ENCODE results near the gene NELL2. TPM values are rescaled to one million over a fixed set of nuclear protein-coding genes. Genes with fewer than 3 reads are reported as not detected.
"Not testable (repeated sequence)": the region's sequence is repeated elsewhere in the genome, so short reads cannot be mapped to it uniquely, and the experiment has no call there.

The NELL2 gene
- total RNA-seq, 1 donor from 2014 or later: 3.0 TPM

DNA sequence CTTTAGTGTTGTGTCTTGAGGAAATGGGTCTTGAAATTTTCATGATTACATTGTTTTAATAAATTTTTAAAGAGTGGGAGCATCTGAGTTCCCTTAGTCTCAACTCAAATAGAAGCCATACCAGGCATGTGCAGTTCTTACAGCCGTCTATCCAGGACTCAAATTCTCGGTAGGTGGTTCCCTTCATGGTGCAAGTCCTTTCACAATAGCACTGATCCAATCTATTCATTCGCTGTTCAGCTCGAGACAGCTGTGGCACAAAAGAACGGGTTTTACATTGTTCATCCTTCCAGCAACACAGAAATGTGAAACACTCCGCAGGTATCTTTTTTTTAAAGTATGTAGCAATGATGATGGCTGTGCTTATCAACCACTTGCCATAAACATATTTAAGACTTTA is 100.2 kb downstream of the NELL2 start:
- ATAC-seq: no peak

DNA sequence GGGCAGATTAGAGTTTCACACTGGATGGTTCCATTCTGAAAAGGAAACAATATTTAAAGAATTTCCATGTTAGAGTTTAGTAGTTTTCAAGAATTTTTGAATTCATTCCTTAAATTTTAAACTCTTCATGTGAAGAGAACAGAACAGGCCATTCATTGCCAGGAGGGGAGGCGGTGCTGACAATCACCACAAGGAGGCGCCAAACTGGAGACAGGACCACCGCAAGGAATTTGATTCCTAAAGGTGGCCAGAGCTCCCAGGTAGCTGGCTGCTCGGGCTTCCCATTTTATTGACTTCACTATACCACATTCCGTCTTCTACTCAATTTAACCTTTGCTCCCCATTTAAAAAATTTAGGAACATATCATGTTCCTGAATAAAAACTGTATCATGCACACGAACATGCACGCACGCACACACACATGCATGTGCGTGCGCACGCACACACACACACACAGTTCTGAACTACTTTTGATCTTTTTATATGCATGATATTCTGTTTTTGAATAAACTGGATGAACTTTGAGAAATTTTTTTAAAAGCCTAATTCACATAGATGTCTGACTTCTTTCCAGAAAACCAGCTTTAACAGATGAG is 101.2 kb downstream of the NELL2 start:
- no peak for ATAC-seq

DNA sequence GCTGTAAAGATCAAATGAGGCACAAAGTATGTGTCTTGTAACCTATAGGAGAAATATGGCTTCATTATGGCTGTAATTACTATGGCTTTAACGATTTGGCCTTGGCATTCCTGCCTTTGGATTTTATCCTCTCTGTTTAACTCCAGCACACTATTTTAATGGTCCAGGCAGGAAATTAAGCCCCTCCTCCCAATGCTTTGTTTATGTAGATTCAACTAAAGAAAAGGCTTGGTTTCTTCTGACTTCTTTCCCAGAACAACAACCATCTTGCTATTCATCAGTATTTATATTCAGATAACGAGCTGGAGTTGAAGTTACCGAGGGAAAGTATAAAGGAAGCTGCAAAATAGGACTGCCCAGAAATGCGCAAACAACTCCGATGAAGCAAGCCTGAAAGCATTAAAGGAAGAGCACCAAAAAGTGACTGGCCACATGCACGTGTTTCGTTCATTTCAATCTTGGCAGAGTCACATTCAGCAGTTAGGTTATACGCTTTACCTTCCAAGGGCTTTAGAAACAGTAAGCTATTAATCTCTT is 104.6 kb downstream of the NELL2 start:
- no peak for ATAC-seq

DNA sequence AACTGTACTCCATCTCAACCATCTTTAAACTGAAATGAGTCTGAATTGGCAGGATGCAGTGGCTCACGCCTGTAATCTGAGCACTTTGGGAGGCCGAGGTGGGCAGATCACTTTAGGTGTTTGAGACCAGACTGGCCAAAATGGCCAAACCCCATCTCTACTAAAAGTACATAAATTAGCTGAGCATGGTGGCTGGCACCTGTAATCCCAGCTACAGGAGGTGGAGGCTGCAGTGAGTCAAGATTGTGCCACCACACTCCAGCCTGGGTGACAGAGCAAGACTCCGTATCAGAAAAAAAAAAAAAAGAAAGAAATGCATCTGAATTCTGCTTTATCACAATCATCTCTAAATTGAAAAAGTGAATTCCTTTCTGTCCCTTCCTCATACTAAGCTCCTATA is 110.3 kb downstream of the NELL2 start:
- ATAC-seq: no peak

DNA sequence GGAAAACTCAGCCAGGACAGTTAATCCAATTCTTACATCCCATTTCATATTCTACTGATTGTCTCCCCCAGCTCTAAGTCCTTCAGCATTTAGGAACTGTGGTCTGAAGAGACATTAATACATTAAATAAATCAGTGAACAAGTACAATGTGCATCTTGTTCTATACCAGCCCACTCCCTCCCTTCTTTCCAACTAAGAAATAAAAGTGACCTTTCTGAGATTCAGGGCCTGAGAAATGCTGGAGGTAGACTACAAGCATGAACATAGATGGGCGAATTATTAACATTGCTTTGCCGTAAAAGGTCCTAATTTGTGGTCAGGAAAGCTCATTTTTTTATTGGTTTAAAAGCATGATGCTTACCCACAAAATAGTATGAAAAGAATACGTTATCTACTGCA is 113.1 kb downstream of the NELL2 start:
- ATAC-seq: no peak

DNA sequence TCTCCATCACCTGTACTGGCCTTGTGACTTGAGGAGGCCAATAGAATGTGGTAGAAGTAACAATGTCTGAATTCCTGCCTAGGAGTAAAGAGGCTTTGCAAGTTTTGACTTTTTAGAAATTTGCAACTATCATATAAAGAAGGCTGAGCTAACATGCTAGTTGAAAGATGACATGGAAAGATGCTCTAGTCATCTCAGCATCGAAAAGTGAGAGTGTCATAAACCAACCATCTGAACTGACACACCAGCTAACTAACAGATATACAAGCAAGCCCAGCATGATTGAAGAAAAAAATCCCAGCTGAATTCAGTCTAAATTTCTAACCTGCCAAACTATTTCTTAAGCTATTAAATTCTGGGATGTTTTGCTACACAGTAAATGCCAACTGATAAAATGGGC is 116.8 kb downstream of the NELL2 start:
- ATAC-seq: no peak

DNA sequence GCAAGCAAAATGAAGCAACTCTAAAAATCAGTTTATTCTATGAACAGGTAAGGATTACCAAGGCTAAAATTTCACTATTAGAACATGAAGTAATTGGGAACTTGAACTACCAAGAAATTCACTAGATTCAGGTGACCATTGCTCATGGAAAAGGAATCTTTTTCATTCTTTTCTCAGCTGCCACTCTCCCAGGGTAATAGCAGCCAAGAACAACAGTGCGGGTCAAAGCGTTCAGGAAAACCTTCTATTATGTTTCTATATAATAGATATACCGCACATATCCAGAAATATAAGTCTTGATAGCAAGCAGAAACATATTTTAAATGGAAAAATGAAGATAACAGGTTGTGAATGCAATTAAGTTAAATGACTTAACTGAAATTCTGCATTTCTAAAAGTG is 125.6 kb downstream of the NELL2 start:
- no peak for ATAC-seq

DNA sequence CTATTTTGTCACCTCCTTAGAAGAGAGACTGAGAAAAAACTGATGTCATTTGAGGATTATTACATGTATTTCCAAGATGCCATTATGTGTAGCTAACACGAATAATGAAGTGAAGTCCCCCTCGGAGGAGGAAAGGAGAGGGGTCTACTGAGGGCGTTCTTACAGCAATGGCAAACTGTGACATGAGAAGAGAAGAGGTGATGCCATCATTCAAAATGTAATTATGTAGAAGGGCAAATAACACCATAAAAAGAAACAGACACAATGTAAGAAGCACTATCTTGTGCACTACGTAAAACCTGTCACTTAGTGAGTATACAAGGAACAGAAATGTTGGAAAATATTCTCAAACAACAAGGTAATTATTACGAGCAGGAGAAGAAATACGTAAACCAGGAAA is 126.5 kb downstream of the NELL2 start:
- ATAC-seq: no peak

DNA sequence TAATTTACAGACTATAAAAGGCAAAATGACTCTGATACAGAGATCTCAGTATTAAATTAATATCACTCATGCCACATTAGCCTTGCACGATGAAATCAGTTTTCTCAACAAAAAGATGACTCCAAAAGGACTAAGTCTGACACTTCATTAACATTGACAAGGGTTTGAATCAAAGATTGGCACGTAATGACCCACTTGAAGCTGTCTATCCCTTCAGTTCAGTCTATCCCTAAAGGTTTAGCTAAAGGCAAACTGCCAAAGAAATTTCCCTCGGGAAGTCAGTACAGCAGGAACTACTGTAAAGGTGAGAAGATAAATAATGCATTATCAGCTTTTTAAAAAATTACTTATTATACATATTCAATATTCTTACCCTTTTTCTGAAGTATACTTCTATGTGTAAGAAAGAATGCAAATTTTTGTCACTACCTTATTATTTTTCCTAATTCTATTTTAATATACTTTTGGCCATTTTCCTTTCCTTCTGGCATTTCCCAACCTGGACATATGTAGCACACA is 127.1 kb downstream of the NELL2 start:
- ATAC-seq: no peak

DNA sequence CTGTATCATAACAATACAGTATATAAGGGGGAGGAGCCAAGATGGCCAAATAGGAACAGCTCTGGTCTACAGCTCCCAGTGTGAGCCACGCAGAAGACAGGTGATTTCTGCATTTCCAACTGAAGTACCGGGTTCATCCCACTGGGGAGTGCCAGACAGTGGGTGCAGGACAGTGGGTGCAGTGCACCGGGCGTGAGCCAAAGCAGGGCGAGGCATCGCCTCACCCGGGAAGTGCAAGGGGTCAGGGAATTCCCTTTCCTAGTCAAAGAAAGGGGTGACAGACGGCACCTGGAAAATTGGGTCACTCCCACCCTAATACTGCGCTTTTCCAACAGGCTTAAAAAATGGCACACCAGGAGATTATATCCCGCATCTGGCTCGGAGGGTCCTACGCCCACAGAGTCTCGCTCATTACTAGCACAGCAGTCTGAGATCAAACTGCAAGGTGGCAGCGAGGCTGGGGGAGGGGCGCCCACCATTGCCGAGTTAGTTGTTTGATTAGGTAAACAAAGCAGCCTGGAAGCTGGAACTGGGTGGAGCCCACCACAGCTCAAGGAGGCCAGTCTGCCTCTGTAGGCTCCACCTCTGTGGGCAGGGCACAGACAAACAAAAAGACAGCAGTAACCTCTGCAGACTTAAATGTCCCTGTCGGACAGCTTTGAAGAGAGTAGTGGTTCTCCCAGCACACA is 134.7 kb downstream of the NELL2 start:
- not testable (repeated sequence) for ATAC-seq

DNA sequence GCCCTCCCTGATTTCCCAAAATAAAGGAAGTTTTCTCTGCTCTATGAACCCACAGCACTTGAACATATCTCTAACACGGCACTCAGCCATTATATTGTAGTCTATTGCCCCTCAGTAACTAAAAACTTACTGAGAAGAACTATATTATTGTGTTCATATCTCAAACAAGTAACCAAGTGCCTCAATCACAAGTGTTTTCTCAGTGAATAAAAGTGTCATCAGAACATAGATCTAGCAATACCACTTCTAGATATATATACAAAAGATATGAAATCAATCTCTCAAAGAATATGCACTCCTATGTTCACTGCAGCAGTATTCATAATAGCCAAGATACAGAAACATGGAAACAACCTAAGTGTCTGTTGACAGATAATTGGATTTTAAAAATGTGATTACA is 138.1 kb downstream of the NELL2 start:
- ATAC-seq: no peak

DNA sequence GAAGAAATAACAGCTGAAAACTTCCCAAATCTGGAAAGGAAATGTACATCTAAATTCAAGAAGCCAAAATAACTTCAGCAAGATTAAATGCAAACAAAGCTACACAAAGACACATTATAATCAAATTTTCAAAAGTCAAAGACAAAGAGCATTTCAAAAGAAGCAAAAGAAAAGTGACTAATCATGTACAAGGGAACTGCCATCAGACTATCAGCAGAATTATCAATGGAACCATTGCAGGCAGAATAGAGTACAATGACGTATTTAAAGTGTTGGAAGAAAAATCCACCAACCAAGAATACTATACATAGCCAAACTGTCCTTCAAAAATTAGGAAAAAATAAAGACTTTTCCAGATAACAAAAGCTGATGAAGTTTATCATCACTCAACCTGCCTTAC is 147.5 kb downstream of the NELL2 start:
- ATAC-seq: no peak

DNA sequence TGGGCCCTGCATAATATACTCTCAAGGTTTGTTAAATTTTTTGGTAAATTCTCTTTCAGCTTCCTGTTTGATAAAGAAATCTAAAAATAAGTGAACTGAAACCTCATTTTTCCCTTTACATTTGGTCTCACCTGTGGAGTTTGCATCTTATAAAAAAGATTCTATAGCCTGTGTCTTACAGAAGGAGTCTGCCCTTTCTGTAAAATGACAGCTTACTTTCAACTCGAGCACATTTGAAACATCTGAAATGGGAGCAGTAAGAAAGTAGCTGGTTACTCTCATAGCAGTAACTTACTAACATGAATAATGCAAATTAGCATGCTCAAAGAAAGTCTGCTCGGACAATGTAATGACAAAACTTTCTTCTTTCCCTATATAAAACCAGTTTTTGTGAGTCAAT is 155.8 kb downstream of the NELL2 start:
- no peak for ATAC-seq

DNA sequence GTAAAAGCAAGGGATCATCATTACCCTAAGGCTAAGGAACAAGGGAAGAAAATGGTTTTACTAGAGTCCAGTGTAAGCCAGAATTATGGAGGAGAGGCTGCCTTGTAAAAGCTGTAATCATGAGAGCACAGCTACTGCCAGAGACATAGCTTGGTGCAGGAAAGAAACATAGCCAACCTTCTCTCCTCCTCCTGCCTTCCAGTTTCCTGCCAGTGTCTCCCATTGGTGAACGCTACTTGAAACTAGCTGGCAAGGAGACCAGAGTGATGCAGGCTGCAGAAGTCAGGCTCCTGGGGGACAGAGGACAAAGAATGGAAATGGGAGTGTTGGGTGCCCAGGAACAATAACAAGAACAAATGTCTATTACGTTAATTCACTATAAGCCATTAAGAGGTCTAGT is 158.5 kb downstream of the NELL2 start:
- no peak for ATAC-seq

DNA sequence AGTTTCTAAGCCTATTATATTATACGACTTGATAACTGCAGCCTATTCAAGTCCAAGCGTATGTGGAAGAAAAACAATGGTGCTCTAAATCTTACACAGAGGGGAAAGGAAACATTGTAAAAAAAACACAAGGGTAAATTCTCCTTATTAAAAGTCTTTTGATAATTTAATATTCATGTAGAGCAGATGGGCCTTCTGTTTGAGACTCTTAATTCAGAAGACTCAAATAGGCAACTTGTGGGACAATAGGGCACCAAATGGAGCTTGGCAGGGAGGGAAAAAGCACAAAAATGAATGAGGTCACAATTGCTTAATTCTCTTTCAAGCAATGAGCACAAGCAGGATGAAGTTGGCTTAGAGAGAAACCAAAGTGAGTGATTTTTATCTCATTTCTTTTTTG is 159.4 kb downstream of the NELL2 start:
- no peak for ATAC-seq

DNA sequence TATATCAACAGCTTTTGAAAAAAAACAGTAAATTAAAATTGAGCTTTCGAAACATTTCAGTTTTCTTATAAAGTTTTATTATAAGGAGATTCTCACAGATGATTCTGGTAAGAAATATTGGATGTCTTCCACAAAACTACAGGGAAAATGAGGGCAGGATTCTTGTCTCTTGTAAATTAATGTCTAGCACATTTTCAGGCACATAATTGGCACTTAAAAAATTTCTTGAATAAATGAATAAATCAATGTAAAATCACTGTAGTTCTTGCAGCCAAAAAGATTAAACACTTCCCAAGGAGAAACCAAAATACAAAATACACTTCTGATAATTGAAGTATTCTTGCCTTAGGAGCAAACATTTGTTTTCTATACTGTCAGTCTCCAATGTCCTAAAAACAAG is 164.4 kb downstream of the NELL2 start:
- ATAC-seq: no peak

DNA sequence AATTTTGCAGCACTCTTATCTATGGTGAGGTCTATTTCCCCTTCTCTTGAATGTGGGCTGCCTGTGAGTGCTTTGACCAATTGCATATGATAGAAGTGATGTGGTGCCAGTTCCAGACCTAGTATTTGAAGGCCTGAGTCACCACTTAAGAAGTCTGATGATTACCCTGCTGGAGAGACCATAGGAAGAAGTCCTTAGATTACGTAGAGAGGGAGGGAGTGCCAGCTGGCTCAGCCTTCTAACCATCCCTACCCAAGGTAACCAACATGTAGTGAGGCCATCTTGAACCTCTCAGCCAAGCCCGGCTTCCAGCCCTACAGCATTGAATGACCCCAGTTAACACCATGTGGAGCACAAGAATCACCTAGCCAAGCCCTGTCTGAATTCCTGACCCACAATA is 166.9 kb downstream of the NELL2 start:
- no peak for ATAC-seq

DNA sequence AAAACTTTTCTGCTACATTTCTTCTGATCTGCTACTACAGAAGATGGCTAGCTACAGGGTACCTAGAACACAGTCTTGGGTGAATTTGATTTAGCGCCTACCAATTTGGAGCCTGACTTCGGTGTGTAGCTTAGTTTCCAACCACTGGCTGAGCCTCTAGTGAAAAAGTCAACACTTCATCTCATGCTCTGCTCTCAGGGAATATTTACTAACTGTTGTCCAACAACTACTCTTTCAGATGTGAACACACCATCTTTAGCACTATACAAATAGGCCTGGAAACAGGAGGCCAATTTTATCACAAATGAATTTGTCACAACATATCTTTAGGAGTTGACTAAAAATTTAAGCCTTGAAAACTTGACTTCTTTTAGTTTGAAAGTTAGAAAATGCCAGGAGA is 167.9 kb downstream of the NELL2 start:
- no peak for ATAC-seq

DNA sequence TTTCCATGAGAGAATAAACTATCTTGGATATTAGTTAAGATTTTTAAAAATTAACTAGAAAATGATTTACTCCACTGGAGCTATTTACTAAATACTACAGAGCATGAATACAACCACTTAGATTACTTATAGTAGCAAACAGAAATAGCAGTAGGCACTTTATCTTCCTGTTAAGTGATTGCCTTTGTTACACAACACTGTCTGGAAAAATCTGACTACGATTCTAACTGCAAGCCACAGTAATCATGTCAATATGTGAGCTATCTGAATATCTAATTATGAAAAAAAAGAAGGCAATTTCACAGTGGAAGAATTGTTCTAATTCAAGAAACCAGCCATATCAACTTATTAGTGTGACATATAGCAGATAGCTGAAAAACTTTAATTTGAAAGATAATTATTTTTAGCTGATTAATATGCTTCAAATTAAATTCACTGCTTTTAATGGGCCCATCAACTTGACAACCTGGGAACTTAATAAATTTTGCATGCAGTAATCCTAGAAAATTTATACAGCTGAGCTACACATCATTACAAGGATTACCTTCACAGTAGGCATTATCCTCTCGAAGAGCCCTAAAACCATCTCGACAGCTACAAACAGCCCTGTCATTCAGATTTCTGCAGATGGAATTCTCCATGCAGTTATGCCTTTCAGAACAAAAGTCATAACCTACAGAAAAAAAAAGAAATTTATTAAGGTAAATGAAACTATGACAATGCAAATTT is 172.8 kb downstream of the NELL2 start:
- ATAC-seq: no peak

DNA sequence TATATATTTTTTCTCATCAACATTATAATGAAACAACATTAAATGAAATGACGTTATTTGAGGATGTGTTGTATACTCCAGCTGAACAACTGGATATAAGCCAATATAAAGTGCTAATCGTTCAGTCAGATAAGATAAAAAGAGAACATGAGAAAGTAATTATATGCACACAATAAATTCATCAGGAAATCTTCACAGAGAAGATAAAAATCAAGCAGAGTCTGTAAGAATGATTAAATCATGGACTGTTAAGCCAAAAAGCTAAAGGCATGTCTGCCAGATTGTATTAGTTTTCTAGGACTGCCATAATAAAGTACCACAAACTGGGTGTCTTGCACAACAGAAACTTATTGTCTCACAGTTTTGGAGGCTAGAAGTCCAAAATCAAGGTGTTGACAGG is 178.6 kb downstream of the NELL2 start:
- ATAC-seq: no peak

DNA sequence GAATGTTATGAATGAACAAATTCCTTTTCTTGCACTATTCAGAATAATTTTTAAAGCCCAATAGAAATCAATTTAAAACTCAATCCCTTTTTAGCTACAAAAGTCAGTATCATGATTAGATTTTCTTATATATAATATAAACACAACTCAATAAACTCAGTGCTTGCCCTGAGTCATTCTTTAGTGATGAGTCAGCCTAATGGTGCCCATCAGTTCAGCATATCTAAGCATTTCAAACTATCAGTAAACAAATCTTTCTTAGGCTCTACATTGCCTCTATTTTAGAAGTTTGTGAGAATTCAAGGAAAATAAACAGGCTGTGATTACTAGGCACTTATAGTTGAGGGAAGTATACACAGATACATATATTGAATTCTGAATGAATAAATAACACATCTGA is 179.6 kb downstream of the NELL2 start:
- no peak for ATAC-seq

DNA sequence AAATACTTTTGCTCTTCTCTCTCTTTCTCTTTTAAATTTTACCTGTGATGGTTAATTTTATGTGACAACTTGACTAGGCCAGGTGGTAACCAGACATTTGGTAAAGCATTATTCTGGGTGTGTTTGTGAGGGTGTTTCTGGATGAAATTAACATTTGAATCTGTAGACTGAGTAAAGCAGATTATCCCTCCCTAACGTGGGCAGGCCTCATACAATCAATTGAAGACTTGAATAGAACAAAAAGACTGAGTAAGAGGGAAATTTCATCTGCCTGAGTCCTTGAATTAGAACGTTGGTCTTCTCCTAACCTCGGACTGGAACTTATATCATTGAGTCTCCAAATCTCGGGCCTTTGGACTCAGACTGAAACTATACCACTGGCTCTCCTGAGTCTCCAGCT is 182.1 kb downstream of the NELL2 start:
- ATAC-seq: no peak

DNA sequence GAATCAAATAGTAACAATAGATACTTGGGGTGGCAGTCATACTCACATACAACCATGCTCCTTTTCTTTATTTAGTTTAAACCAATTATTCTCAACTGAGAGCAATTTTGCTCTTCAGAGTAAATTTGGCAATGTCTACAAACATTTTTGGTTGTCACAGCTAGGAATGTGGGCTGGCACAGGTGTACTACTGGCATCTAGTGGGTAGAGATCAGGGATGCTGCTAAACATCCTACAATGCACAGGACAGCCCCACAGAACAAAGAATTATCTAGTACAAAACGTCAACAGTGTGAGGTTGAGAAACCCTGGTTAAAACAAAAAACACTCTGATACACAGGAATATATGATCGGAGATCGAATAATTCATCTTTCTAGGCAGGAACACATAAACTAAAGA is 186.5 kb downstream of the NELL2 start:
- no peak for ATAC-seq

All from esophagus mucosa (tissue), 1 donor.